GDM1 (cell line): Measurements from ENCODE around the gene FITM1.

Experiments
- DNase-seq: peaks from one replicate; lab custom pipeline; 2025; lab: John Stamatoyannopoulos, UW

The FITM1 gene

DNA sequence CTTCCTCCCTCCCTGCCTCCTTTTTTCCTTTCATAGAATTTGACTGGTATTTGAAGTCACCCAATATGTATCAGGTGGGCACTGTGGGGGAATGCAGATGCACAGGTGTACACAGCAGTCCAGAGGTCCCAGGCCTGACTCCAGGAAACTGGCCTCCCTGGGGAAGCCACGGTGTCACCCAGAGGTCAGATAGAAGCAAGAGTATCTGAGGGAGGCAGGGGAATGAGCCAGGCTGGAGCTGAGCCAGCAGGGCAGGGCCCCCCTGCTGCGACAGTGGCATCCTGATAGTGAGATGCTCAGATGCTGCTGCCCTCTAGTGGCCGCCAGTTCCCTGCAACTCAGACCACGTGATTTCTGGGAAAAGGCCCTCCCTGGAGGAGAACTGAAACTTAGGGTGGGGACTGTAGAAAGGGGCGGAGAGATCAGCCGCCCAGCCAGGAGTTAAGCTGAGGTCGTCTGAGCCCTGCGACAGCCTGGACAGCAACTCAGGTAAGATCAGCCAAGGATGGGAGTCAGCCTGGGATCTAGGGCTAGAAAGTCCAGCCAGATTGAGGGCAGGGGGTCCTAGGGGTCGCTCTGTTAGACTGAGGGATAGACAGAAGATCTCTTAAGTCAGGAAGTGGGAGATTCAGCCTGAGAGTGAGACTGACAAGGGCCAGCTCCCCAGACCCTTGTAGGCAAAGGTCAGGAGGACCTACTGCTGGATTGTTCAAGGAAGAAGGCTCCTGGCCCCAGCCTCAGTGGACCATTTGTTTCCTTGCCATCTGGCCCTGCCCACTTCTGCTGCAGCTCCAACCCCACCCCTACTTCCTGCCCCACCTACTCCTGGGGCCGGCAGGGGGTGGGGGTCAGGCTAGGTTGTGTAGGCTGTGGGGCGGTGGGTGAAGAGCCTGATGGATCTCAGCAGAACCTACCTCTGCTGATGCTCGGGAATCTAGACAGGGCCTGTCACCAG lies 30.7 kb downstream of the FITM1 start, which contains the start of gene IRF9:
TSS of gene IRF9 (plus strand) at position 416 of the 955 bp plus-strand sequence. CDS start 880 bp downstream, outside the sequence.
- peak; percentile 94 for DNase-seq

DNA sequence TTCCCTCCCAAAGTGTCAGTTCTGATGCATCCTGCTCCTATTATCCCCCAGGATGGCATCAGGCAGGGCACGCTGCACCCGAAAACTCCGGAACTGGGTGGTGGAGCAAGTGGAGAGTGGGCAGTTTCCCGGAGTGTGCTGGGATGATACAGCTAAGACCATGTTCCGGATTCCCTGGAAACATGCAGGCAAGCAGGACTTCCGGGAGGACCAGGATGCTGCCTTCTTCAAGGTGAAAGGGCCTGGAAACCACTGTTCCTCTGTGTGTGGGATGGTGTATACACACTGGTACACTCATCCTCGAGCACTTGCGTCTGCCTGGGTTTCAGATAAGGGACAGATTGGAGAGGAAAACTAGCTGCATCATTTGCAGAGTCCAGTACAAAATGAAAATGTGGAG lies 31.6 kb downstream of the FITM1 start:
- DNase-seq: no peak

DNA sequence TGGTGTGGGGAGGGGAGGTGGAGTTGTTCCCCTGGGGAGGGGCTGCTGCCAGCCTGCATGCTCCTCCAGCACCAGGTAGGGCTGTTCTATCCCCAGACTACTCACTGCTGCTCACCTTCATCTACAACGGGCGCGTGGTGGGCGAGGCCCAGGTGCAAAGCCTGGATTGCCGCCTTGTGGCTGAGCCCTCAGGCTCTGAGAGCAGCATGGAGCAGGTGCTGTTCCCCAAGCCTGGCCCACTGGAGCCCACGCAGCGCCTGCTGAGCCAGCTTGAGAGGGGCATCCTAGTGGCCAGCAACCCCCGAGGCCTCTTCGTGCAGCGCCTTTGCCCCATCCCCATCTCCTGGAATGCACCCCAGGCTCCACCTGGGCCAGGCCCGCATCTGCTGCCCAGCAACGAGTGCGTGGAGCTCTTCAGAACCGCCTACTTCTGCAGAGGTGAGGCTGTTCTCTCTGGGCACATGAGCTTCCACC lies 34.1 kb downstream of the FITM1 start:
- DNase-seq: no peak

DNA sequence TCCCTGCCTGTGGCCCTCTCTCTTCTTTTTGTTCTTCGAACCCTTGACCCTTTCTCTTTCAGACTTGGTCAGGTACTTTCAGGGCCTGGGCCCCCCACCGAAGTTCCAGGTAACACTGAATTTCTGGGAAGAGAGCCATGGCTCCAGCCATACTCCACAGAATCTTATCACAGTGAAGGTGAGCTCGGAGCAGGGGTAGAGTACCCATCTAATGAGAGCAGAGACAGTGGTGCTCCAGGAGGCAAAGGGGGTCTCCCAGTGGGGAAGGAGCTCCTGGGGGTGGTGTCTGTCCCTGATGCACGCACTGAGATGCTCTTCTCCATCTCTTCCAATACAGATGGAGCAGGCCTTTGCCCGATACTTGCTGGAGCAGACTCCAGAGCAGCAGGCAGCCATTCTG lies 35.3 kb downstream of the FITM1 start:
- no peak for DNase-seq

DNA sequence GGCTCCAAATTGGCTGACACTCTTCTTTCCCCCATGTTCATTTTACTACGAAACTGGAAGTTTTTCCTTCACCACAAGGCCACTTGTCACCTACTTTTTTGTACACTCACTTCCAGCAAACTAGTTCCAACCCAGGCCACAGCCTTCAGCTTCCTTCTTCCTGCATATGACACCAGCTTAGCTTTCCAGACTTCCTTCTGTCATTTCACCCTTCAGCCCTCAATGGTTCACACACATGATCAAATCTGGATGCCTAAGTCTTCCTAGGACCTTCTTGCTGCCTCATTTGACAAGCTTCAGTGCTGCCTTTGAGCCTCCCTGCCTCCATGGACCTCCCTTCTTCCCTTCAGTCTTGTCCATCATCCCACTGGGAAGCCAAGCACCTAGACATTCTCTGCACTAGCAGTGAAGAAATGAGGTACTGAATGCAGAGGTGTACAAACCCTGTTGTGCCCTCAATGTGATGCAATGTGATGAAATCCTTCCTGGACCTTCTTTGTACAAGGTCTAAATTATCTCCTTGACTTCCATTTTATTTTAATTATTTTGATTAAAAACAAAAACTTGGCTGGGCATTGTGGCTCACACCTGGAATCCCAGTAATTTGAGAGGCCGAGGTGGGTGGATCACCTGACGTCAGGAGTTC lies 37.1 kb downstream of the FITM1 start:
- DNase-seq: no peak

DNA sequence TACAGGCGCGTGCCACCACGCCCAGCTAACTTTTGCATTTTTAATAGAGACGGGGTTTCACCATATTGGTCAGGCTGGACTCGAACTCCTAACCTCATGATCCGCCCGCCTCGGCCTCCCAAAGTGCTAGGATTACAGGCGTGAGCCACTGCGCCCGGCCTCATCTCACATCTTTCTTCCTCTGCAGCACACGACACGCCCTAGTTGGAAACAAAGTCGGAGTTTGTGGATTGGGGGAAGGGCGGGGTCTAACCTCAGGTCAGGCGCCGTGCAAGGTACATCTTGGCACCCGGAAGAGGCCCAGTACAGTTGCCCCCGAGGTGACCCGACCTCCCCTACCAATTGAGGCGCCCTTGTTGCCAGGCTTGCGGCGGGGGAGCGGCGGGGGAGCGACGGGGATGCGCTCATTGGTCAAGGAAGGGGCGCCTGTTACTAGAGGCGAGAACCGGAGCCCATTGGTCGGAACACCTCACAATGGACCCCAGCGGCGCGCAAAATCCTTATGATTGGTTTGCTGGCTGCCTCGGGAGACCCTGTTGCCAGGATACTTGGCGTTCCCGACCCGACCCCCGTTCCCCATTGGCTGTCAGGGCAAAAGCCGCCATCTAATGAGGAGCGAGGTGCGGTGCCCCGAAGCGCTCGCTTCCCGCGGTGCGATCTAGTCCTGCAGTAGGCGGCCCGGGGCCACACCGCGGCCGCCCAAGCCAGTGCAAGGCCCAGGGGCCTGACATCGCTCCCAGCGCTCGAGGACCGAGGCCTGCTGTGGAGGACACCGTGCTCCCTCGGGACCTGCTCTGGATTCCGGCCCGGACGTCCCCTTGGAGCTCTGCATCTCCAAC lies 41.2 kb downstream of the FITM1 start, which contains the start of gene REC8:
TSS of gene REC8 (plus strand) at position 659 of the 839 bp plus-strand sequence. CDS start 473 bp downstream, outside the sequence.
- no peak for DNase-seq

DNA sequence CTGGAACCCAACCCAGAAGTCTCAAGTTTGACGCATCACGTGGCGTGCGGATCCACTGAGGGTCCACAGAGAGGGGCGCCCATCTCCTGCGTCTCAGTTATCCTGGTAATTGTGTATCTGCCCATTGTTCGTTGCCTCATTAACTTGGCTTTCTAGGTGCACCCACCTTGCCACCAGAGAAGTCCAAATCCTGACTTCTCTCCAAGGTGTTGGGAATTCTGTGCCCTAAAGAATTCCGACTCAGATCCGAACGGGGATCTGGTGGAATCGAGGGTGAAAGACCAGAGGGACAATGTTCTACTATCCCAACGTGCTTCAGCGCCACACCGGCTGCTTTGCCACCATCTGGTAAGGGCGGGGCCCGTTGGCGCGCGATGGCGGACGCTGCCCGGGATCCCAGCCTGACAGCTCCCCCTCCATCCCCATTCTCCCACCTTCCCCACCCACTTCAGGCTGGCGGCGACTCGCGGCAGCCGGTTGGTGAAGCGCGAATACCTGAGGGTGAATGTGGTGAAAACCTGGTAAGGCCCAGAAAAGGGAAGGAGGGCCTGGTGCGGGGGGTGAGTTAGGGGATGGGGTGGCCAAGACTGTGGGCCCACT lies 41.9 kb downstream of the FITM1 start:
- DNase-seq: no peak

DNA sequence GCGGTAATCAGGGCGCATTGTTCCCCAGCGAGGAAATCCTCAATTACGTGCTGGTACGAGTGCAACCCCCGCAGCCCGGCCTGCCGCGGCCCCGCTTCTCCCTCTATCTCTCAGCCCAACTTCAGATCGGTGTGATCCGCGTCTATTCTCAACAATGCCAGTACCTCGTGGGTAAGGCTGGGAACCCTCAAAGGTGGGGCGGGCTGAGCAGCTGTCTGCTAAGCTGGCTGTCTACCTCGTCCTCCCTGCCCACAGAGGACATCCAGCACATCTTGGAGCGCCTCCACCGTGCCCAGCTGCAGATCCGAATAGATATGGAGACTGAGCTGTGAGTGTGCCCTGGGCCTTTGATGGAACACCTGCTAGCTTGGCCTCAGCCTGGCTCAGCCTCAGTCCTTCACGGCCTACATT lies 42.4 kb downstream of the FITM1 start:
- DNase-seq: no peak

DNA sequence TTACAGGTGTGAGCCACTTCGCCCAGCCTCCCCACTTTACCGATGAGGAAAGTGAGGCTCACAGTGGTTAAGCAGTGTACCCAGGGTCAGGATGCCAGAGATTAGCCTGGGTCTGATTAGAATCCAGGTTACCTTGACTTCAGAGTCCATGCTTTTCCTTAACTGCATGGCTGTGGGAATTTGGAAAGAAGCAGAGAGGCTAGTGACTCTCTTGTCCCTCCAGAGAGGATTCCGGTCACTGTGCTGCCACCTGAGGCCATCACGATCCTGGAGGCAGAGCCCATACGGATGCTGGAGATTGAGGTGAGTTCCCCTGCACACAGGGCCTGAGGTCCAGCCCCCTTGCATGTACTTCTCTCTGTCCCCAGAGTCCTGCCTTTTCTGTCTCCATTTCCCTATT lies 46.1 kb downstream of the FITM1 start:
- DNase-seq: no peak

DNA sequence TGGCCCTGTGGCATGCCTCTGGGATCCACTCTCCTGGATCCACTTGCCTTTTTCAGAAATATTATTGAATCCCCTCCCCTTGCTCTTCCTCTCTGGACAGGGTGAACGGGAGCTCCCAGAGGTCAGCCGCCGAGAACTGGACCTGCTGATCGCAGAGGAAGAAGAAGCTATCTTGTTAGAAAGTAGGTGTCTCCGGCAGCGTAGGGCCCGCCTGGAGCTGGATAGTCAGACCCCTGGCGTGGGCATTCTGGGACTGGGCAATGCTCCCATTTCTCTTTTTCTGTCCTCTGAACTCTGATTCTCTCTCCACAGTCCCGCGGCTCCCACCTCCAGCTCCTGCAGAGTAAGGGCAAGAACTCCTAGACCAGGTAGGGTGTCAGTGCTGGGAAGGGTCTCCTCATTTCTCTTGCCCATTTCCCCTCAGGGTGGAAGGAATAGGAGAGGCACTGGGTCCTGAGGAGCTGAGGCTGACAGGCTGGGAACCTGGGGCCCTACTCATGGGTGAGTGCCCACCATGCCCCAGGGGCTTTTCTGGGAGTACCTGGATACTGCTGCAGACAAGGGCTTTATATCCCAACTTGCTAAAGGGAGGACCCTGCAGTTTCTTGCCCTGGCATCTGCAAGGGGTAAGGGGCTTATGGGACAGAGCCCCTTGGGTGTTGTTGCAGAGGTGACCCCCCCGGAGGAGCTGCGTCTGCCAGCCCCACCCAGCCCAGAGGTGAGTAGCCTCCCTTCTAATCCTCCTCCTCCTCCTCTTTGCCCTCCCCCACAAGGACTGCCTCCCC lies 46.8 kb downstream of the FITM1 start:
- no peak for DNase-seq

DNA sequence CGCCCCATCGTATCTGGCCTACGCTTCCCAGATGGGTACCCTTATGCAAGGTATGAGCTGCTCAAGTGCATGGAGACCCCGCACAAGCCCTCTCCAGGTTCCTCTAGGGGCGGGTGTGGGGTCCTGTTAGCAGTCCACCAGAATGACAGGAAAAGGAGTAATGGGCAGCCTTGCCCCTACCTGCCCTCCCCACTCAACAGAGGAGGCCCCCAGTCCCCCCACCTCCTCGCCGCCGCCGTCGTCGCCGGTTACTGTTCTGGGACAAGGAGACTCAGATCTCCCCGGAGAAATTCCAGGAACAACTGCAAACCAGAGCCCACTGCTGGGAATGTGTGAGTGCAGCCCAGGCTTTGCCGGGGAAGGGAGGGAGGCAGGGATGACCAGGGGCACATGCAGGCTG lies 47.4 kb downstream of the FITM1 start:
- no peak for DNase-seq

DNA sequence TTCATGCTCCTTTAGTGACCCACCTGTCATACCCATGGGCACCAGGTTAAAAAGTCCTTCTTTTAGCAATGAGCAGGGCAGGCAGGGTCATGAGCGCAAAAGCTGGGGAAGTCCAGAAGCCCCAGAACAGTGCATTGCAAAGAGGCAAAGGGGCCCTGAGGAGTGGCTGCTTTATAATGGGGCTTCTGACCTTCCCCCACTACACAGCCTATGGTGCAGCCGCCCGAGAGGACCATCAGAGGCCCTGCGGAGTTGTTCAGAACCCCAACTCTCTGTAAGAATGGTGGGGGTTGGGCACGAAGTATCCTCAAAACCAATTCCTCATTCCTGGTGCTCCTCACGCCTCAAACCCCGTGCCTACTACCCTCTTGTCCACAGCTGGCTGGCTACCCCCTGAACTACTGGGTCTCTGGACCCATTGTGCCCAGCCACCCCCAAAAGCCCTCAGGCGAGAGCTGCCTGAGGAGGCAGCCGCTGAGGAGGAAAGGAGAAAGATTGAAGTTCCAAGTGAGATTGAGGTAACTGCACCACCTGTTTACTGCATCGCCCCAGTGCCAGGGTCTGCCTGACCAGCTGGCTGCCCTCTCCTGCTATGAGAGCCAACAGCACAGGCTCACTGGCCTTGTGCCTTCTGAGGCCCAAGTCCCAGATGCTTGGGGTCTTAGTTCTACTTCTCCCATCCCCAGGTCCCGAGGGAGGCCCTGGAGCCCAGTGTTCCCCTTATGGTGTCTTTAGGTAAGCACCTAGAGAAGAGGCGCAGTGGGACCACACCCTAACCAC lies 48.1 kb downstream of the FITM1 start:
- DNase-seq: no peak

DNA sequence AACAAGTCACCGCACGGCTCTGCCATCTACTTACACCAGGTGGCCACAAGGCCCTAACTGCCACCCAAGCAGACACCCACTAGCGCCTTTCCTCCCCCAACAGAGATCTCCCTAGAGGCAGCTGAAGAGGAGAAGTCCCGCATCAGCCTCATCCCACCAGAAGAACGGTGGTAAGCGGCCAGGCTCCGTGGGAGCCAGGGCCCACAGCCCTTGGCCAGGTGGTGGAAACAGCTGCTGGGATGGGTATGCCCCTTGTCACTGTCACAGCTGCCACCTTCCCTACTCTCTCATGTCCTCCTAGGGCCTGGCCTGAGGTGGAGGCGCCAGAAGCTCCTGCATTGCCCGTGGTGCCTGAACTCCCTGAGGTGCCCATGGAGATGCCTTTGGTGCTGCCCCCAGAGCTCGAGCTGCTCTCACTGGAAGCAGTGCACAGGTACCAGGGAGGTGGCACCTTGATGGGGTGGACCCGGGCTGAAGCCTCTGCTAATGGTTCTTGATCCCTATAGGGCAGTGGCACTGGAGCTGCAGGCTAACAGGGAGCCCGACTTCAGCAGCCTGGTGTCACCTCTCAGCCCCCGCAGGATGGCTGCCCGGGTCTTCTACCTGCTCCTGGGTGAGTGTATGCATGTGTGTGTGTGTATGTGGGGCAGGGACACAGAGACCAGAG lies 49.0 kb downstream of the FITM1 start:
- DNase-seq: no peak

DNA sequence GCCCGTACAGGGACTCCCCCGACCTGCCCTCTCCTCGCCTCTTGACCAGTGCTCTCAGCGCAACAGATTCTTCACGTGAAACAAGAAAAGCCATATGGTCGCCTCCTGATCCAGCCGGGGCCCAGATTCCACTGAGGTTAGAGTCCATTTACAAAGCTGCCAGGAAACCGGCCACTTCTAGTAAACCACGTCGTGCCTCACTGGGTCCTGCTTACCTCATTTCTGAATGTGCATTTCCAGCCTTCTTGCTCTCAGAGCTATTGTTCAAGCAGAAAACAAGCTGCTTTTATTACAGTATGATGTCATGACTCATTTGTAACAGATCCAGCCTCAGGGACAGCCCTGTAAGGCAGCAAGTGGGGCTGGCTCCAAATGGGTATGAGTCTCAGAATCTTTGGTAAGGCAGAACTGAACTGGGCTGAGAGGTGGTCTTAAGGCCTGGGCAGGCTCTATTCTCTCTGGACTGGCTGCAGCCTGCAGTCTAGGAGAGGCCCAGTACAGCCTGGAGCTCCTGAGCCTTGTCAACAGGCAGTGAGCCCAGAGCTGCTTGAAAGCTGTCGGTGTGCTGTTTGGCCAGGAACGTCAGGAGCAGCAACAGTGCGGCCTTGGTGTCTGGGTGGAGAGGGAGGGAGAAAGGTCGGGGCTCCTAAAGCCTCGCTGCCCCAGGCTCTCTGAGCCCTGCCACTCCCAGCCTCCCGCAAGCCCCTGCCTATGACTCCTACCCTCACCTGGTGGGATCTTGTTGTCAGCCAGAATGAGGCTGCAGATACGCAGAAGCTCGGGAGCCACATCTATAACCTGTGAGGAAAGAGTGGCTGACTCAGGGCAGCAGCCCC lies 49.7 kb downstream of the FITM1 start:
- no peak for DNase-seq

DNA sequence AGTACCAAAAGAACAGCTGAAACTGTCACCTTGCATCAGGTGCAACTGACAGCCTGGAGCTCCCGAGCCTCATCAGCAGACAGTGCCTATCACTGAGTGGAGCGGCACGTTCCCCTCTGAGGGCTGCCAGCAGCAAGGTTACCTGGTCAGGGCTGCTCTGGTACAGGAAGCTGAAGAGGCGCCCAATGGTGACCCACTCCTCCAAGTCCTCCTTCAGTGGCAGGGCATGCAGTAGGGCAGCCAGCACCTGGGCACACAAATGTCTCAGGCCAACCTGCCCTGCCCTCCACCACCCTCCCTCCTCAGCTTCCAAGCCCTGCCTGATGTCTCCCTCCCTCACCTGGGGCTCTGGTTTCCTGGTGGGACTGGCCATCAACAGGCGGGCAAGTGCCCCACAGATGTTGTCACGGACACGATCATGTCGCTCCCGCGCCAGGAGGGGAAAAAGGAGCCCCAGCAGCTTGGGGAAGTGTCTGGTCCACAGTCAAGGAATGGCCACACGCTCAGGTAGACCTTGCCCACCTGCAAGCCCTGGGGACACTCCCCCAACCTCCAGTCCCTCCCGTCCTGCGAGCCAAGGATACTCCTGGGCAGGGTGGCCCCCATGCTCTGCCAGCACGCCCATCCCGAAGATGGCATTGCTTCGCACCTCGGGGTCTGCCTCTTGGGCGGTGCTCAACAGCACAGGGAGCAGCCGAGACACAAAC lies 51.1 kb downstream of the FITM1 start:
- DNase-seq: no peak
